NCI-H2171 (cell line): ENCODE results near the gene CDC42SE2.
A peak's percentile ranks its signal among the peaks of the same experiment; 100 is the strongest.
"Not testable (repeated sequence)": the region's sequence is repeated elsewhere in the genome, so short reads cannot be mapped to it uniquely, and the experiment has no call there.

Source experiments
- DNase-seq: peaks from one replicate; lab custom pipeline; 2025; lab: John Stamatoyannopoulos, UW

Gene CDC42SE2

DNA sequence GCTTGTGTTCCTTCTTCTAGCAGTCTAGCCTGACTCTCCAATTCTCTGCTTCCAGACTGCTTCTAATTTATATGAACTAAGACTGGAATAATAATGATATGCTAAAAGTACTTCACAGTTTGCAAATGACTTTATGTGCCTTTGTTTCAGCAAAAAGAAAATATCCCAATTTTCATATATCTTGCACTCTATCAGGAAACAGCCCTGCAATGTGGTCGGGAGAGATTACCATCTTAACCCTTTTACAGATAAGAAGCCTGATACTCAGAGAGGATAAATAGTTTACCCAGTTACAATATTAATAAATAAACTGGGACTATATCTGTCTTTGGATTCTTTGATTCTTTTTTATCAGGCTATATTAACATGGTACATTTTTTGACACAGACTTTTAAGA lies 126.0 kb downstream of the CDC42SE2 start:
- DNase-seq = no peak

DNA sequence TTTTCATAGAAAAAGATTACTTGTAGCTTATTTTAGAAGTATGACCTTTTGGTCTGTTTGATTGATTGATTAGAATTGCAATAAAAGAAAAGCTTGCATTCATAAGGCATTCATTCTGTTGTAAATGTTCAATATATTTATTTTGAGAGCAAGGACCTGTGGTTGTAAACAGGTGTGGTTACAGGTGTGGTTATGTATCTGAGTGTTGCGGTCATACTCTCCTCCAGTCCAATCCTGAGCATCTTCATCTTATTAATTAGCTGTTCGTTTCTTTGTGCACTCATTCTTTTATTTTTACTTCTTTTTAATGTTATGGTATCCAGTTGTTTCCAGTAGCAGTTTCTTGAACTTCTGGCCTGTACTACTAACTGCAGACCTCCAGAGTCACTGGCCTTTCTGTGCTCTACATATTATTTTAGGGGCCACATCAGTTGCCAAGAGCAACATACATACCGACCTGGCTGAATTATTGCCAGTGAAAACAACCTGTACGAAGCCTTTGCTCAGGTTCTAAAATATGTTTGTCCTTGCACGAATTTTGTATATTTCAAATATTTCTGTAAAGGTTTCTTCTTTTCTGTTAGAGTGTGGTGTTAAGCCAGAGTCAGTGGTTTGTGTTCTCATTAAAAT lies 128.7 kb downstream of the CDC42SE2 start:
- no peak for DNase-seq

DNA sequence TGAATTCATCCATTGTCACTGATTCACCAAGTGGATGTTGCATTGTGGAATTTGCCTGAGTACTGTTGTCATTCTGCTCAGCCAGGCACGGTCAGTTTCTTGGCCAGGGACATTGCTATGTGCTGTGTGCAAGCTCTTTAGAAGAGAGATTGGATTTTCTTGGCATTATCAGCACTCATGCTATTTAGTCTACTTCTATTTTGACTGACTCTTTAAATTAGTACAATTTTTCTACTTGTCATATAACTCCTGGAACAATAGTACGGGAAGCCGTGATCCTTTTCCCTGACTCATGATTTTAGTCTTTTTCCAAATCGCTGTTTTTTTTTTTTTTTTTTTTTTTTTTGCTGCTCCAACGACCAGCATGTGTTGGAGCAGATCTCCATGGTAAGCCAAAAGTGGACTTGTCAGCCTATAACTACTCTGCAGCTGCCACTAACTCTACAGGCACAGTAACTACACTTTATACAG lies 129.7 kb downstream of the CDC42SE2 start:
- no peak for DNase-seq

- DNase-seq = no peak
Measured at GRCh38 chr5:131394128-131394527, 130.3 kb downstream of the CDC42SE2 start.

- DNase-seq = no peak
Measured at GRCh38 chr5:131396015-131396414, 132.2 kb downstream of the CDC42SE2 start.

- no peak for DNase-seq
Measured at GRCh38 chr5:131396630-131397273, 132.9 kb downstream of the CDC42SE2 start.

DNA sequence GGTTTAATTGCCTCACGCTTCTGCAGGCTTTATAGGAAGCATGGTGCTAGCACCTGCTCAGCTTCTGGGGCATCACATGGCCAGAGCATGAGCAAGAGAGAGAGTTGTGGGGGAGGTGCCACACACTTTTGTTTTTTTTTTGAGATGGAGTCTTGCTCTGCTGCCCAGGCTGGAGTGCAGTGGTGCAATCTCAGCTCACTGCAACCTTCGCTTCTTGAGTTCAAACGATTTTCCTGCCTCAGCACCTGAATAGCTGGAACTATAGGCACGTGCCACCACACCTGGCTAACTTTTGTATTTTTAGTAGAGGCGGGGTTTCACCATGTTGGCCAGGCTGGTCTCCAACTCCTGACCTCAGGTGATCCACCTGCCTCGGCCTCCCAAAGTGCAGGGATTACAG lies 135.2 kb downstream of the CDC42SE2 start:
- not testable (repeated sequence) for DNase-seq

DNA sequence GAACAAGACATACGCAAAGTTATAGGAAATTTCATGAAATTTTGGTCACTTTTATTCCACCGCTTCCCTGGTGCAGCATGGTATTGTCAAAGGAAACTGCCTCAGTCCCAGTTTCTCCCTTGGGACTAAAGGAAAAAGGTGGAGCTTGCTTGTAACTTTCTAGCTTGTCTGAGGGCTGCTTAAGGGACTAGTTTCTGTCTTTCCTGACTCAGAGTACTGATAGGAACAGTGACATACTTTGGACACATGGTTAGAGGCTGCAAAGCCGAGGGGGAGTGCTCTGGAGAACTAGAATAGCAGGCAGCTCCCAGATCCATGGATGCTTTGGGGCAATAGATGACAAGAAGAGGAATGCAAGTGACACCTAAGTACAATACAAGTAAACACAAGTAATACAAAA lies 136.7 kb downstream of the CDC42SE2 start:
- DNase-seq = no peak

GRCh38 chr5:131405674-131406073 lies 141.8 kb downstream of the CDC42SE2 start:
- DNase-seq = no peak

DNA sequence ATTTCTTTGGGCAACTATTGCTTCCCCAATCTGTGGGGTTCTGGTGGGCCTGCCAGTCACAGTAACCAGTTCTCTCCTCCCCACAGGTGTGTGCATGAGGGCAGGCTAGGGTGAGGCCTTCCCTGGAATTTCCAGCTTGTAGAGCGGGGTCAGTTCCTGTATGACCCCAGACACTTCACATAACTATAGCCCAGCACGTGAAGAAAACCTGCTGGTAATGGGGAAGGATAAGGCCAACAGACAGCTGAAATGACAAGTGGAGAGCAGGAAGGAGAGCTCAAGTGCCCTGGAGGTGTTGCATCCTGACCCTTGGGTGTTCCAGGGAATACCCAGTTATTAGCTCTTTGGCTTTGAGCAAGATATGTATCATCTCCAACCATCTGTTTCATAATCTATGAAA lies 142.2 kb downstream of the CDC42SE2 start:
- no peak for DNase-seq

DNA sequence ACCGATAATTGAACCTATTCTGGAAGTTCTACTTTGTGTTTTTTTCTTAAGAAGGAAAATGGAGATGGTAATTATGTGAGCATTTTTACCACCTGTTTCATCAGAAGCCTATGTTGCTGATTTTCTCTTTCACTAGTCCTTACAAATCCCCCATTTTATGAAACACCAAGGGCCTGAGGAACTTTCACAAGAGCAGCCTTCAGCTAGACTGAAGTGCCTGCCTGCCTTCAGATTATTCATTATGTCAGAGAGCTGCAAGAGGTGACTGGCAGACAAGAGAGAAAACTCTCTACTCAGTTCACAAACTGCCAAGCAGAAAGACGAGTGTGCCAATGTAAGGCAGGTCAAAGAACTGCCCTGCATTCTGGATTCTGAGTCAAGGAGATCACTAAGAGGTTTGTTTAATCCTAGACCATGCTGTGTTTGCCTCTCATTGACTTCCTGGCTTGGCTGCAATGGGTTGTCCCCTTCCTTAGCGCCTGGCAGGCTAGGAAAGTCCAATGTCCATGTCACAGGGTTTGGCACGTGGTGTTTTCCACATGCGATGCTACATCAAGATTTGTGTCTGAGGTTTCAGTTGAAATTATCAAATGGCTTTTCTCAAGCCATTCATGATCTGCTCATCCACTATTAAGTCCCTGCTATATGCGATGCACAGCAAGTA lies 143.3 kb downstream of the CDC42SE2 start:
- no peak for DNase-seq

DNA sequence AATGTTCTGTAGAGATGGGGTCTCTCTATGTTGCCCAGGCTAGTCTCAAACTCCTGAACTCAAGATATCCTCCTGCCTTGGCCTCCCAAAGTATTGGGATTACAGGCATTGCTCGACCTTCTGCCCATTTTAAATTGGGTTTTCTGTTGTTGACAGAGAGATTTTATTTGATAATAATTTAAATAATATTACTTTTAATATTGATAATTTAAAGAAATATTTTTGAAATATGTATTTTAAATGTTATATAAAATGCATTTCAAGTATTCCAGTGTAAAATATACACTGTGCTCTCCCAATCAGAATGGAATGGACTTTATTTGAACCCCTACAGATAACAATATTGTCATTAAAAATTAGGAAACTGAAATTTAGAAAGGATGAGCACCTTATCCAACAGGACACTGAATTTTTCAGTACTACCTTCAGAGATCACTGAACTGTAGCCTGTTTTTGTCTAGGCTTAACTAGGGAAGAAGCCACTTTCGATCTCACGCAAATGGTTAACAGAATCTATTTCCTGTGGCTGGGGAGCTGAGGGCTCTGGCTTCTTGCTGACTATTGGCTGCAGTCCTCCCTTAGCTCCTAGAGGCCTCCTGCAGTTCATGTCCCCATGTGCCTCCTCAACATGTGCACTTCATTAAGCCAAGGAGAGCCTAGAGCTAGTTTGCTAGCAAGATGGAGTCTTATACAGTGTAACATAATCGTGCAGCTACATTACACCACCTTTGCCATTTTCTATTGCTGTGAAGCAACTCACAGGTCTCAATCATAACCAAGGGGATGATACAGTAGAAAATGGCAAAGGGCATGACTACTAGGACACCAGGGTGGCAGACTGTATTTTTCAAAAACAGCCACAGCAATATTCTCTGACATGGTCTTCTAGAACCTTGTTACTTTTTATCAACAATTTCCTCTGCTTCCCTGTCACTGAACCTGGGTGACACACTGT lies 150.0 kb downstream of the CDC42SE2 start:
- no peak for DNase-seq

DNA sequence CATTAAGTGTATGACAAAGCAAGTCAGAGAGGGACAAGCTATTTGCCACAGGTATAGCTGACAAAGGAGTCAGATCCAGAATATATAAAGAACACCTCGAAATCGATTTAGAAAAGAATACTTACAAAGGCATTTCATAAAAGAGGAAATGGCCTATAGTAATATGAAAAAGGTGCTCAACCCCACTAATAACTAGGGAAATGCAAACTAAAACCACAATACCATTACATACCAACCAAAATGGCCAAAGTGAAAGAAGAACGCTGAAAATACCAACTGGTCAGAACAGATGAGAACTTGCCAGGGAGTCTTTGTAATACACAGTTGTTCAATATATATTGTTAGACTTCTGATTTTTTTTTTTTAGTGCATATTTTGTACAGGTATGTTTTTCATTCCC lies 152.9 kb downstream of the CDC42SE2 start:
- DNase-seq = no peak

GRCh38 chr5:131417240-131417869 lies 153.5 kb downstream of the CDC42SE2 start:
- peak; percentile 20 for DNase-seq

GRCh38 chr5:131418846-131419245 lies 155.0 kb downstream of the CDC42SE2 start:
- no peak for DNase-seq

DNA sequence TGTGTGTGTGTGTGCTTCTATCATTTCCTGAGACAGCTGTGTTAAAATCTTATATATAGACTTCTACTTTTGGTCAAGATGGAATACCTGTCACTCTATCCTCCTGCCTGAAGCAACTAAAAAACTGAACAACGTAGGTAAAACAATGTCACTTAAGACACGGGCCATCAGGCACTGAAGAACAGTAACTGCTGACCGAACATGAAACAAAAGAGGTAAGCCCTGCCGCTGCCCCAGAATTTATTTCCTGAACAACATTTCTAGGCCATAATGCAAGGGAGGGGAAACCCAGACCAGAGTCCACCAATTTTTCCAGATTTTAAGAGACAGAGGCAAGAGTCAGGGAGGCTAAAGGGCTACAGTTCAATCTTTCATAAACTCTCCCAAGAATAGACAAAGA lies 156.0 kb downstream of the CDC42SE2 start:
- DNase-seq = no peak

- no peak for DNase-seq
Measured at GRCh38 chr5:131423056-131423455, 159.2 kb downstream of the CDC42SE2 start.

GRCh38 chr5:131426011-131426410 lies 162.2 kb downstream of the CDC42SE2 start:
- DNase-seq = no peak

GRCh38 chr5:131430794-131431193 lies 166.9 kb downstream of the CDC42SE2 start:
- no peak for DNase-seq

DNA sequence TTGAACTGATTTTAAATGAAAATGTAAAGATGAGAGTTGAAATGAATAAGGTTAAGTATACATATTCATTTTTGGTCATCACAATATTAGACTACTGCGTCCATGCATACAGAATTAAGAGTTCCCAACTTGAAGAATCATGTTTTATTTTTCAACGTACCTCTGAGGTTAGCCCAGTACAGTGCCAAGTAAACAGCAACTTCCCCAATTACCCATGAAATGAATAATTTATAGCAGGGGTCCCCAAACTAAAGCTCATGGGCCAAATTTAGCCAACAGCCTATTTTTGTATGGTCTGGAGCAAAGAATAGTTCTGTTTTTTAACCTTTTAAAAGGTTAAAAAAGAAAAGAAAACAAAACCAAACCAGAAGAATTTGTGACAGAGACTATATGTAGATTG lies 167.9 kb downstream of the CDC42SE2 start:
- DNase-seq = no peak

DNA sequence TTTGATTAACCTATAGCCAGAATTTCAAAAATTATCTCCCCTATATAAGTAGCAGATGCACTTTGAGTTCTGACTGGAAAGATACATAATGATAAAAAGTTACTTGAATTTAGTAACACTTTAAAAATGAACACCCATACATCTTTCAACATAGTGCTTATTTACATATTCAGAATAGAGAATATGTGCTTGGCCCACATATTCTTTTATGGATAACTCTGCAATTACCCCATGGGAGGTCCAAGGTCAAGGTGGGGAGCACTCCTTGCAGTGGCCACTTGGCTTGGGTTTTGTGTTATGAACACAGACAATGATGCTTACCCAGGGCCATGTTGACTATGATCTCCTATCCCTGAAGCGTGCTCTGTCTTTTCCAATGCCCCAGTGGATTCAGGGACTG lies 169.3 kb downstream of the CDC42SE2 start:
- DNase-seq = no peak

DNA sequence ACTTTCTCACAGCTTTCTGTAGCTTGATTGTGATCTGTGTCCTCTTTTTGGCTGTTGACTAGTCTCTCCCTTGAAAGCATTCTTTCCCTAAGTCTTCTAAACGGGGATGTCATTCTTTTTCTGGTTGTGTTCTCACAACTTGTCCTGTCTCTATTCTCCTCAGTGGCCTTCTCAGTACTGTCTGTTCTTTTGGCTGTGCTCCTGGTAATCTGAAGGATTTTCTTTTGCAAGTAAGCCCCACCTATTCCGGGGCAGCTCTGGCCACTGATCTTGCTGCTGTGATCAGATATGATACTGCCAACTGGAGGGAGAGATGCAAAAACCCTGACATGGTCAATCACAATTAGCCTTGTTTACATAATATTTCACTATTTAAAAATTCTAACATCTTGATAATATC lies 172.2 kb downstream of the CDC42SE2 start:
- DNase-seq = no peak
